Trophoblast cell (in vitro differentiated cells and primary cell): ENCODE measurements around the gene RAP1B.
A peak's percentile ranks its signal among the peaks of the same experiment; 100 is the strongest.

Source experiments
- DNase-seq, 2 donors: peaks; one replicate each; pipeline ENCODE4 v3.0.0-alpha.2; 2016
- H2AFZ ChIP-seq: 2 replicates; pipeline ENCODE4 v1.6.1; 2013; ENCODE audit warnings: low read length, moderate library complexity, mild to moderate bottlenecking; ENCODE audit not compliant: insufficient read depth, poor library complexity
- H2AK5ac ChIP-seq: 2 replicates; pipeline ENCODE4 v1.6.1; 2013; ENCODE audit warnings: mild to moderate bottlenecking, low read length
- H2BK120ac ChIP-seq: 2 replicates; pipeline ENCODE4 v1.6.1; 2013; ENCODE audit warnings: low read length, mild to moderate bottlenecking, moderate library complexity; ENCODE audit not compliant: insufficient read depth, poor library complexity
- H2BK12ac ChIP-seq: 2 replicates; pipeline ENCODE4 v1.6.1; 2013; ENCODE audit warnings: mild to moderate bottlenecking, low read length, moderate library complexity
- H2BK5ac ChIP-seq: 2 replicates; pipeline ENCODE4 v1.6.1; 2013; ENCODE audit warnings: low read length, low read depth, moderate library complexity, mild to moderate bottlenecking; ENCODE audit not compliant: poor library complexity
- H3K14ac ChIP-seq: 2 replicates; pipeline ENCODE4 v1.6.1; 2013; ENCODE audit warnings: mild to moderate bottlenecking, low read length
- H3K18ac ChIP-seq: 2 replicates; pipeline ENCODE4 v1.6.1; 2013; ENCODE audit warnings: mild to moderate bottlenecking, low read length
- H3K23ac ChIP-seq: 2 replicates; pipeline ENCODE4 v1.6.1; 2013; ENCODE audit warnings: low read length
- H3K27ac ChIP-seq: 2 replicates; pipeline ENCODE4 v1.5.1; 2013; ENCODE audit warnings: low read depth, mild to moderate bottlenecking, inconsistent platforms, low read length, moderate library complexity
- H3K27me3 ChIP-seq: 2 replicates; pipeline ENCODE4 v1.6.1; 2013; ENCODE audit warnings: inconsistent platforms, mild to moderate bottlenecking, low read length, moderate library complexity; ENCODE audit not compliant: insufficient read depth
- H3K36me3 ChIP-seq, 2 experiments: 1 replicate in 1 of 2; 2 replicates in 1 of 2; pipeline ENCODE4 v1.6.1; 2013; ENCODE audit warnings: low read length in 2 of 2, mild to moderate bottlenecking in 2 of 2, moderate library complexity in 1 of 2; ENCODE audit not compliant: insufficient read depth in 2 of 2, control insufficient read depth in 1 of 2
- H3K4ac ChIP-seq: 2 replicates; pipeline ENCODE4 v1.6.1; 2013; ENCODE audit warnings: low read depth, mild to moderate bottlenecking, low read length, moderate library complexity
- H3K4me1 ChIP-seq, 2 experiments: 1 replicate in 1 of 2; 2 replicates in 1 of 2; pipeline ENCODE4 v1.6.1; 2013; ENCODE audit warnings: low read length in 2 of 2, mild to moderate bottlenecking in 2 of 2, moderate library complexity in 1 of 2; ENCODE audit not compliant: insufficient read depth in 2 of 2, control insufficient read depth in 1 of 2
- H3K4me2 ChIP-seq: 2 replicates; pipeline ENCODE4 v1.6.1; 2013; ENCODE audit warnings: inconsistent platforms, mild to moderate bottlenecking, low read length, moderate library complexity
- H3K4me3 ChIP-seq: 2 replicates; pipeline ENCODE4 v1.5.1; 2013; ENCODE audit warnings: mild to moderate bottlenecking, low read depth, low read length, inconsistent platforms
- H3K79me1 ChIP-seq: one replicate; pipeline ENCODE4 v1.6.1; 2013; ENCODE audit warnings: low read length
- H3K79me2 ChIP-seq: 2 replicates; pipeline ENCODE4 v1.6.1; 2013; ENCODE audit warnings: low read length, mild to moderate bottlenecking; ENCODE audit not compliant: control insufficient read depth, insufficient read depth, poor library complexity
- H3K9ac ChIP-seq: 2 replicates; pipeline ENCODE4 v1.6.1; 2013; ENCODE audit warnings: mild to moderate bottlenecking, low read length
- H3K9me3 ChIP-seq: 2 replicates; pipeline ENCODE4 v1.6.1; 2013; ENCODE audit warnings: low read depth, mild to moderate bottlenecking, control low read depth, inconsistent platforms, low read length; ENCODE audit not compliant: insufficient read depth
- H4K12ac ChIP-seq: 2 replicates; pipeline ENCODE4 v1.6.1; 2013; ENCODE audit warnings: low read depth, mild to moderate bottlenecking, low read length, moderate library complexity
- H4K8ac ChIP-seq: 2 replicates; pipeline ENCODE4 v1.6.1; 2013; ENCODE audit warnings: low read depth, mild to moderate bottlenecking, low read length, moderate library complexity
- H4K91ac ChIP-seq: one replicate; pipeline ENCODE4 v1.6.1; 2013; ENCODE audit warnings: low read depth, mild to moderate bottlenecking, low read length, moderate library complexity
- WGBS: extraction: QIAGEN DNeasy Blood & Tissue Kit; methylation state at CpG from one replicate; pipeline ENCODE4 v1.1.7; 2013; ENCODE audit warnings: missing lambda C conversion rate; ENCODE audit not compliant: insufficient read length, insufficient coverage; ENCODE audit errors: extremely low coverage; 5-methylcytosine and 5-hydroxymethylcytosine counted together

The RAP1B gene

DNA sequence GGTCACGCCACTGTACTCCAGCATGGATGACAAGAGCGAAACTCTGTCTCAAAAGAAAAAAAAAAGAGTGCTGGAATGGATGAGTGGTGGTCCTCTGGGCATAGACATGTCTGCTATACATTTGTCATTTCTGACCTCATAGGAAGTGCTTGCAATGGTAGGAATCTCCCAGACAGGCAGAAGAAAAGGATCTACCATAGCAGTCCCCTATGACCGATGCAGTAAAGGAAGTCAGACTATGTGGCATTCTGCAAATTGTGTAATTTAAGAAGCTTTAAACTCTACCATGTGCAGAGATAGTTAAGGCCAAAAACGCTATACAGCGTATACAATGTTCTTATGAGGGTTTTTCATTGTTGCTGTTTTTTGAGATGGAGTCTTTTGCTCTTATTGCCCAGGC lies 24.7 kb upstream of the RAP1B start:
- no peak overlapping the region for H3K14ac ChIP-seq
- H2BK5ac ChIP-seq = no peak overlapping the region
- peak; percentile 2 to 49 for DNase-seq
- no peak overlapping the region for H4K91ac ChIP-seq
- peaks cover 0 to 5% of the 10 kb centered on the region in 2 experiments for H3K4me1 ChIP-seq
- peaks cover 9% of the 10 kb centered on the region for H3K9me3 ChIP-seq
- no peaks in the 10 kb centered on the region for H3K36me3 ChIP-seq
- no peak overlapping the region for H3K4me2 ChIP-seq
- H2BK120ac ChIP-seq = no peak overlapping the region
- no peak overlapping the region for H3K9ac ChIP-seq
- no peak overlapping the region for H3K18ac ChIP-seq
- no peak overlapping the region for H3K4me3 ChIP-seq
- H2AFZ ChIP-seq = no peak overlapping the region
- H2BK12ac ChIP-seq = no peak overlapping the region
- no peak overlapping the region for H3K23ac ChIP-seq
- H3K79me1 ChIP-seq = peaks cover 1% of the 10 kb centered on the region
- no peak overlapping the region for H4K12ac ChIP-seq
- no peak overlapping the region for H4K8ac ChIP-seq
- H3K27me3 ChIP-seq = no peaks in the 10 kb centered on the region
- H3K27ac ChIP-seq = no peak overlapping the region
- no peaks in the 10 kb centered on the region for H3K79me2 ChIP-seq
- no CpG with 5 or more reads among the region's 5 CpGs for WGBS
- no peak overlapping the region for H3K4ac ChIP-seq
- H2AK5ac ChIP-seq = no peak overlapping the region

DNA sequence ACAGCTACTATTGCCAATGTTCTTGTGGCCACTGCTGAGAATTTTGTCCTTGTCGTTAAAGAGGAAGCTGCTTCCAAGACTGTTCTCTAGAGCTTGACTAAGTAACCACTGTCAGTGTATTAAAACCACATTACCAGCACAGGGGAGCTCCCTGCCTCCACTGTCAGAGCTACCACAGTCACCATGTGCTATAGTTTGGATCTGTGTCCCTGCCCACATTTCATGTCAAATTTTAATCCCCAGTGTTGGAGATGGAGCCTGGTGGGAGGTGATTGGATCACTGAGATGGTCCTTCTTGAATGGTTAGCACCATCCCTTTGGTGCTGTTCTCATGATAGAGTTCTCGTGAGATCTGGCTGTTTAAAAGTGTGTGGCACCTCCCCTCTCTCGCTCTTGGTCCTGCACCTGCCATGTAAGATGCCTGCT lies 23.2 kb upstream of the RAP1B start:
- no peak overlapping the region for H2AFZ ChIP-seq
- WGBS = no CpG with 5 or more reads among the region's 3 CpGs
- H3K4me1 ChIP-seq = peaks cover 0 to 5% of the 10 kb centered on the region in 2 experiments
- no peak overlapping the region for H2BK12ac ChIP-seq
- H2AK5ac ChIP-seq = no peak overlapping the region
- no peak overlapping the region for H3K4me3 ChIP-seq
- no peak overlapping the region for H4K8ac ChIP-seq
- no peak overlapping the region for H3K4ac ChIP-seq
- no peaks in the 10 kb centered on the region for H3K27me3 ChIP-seq
- H3K9ac ChIP-seq = no peak overlapping the region
- no peak overlapping the region for H3K27ac ChIP-seq
- no peak overlapping the region for H4K12ac ChIP-seq
- H3K9me3 ChIP-seq = peaks cover 9% of the 10 kb centered on the region
- DNase-seq = no peak
- no peak overlapping the region for H3K23ac ChIP-seq
- no peak overlapping the region for H2BK120ac ChIP-seq
- H3K14ac ChIP-seq = no peak overlapping the region
- H4K91ac ChIP-seq = no peak overlapping the region
- no peak overlapping the region for H3K4me2 ChIP-seq
- no peaks in the 10 kb centered on the region for H3K36me3 ChIP-seq
- no peaks in the 10 kb centered on the region for H3K79me2 ChIP-seq
- H3K79me1 ChIP-seq = peaks cover 1% of the 10 kb centered on the region
- H2BK5ac ChIP-seq = no peak overlapping the region
- no peak overlapping the region for H3K18ac ChIP-seq

DNA sequence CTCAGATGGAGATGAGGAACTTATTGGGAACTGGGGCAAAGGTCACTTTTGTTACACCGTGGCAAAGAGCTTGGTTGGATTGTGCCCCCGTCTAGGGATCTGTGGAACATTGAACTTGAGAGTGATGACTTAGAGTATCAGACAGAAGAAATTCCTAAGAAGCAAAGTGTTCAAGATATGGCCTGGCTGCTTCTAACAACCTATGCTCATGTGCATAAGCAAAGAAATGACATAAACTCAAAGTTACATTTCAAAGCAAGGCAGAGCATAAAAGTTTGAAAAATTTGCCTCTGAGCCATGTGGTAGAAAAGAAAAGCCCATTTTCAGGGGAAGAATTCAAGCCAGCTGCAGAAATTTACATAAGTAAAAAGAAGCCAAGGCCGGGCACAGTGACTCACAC lies 21.5 kb upstream of the RAP1B start:
- no peak overlapping the region for H3K23ac ChIP-seq
- H2AFZ ChIP-seq = no peak overlapping the region
- peak in 1 of 2 donors; percentile 67 for DNase-seq
- peaks cover 0 to 5% of the 10 kb centered on the region in 2 experiments for H3K4me1 ChIP-seq
- H2BK5ac ChIP-seq = no peak overlapping the region
- H3K4ac ChIP-seq = no peak overlapping the region
- no peak overlapping the region for H3K9ac ChIP-seq
- no peak overlapping the region for H3K18ac ChIP-seq
- H3K4me3 ChIP-seq = no peak overlapping the region
- no peak overlapping the region for H3K27ac ChIP-seq
- no peaks in the 10 kb centered on the region for H3K27me3 ChIP-seq
- no peak overlapping the region for H3K4me2 ChIP-seq
- no peaks in the 10 kb centered on the region for H3K79me2 ChIP-seq
- H2BK120ac ChIP-seq = no peak overlapping the region
- H3K79me1 ChIP-seq = peaks cover 1% of the 10 kb centered on the region
- no CpG with 5 or more reads among the region's 3 CpGs for WGBS
- no peaks in the 10 kb centered on the region for H3K36me3 ChIP-seq
- H3K14ac ChIP-seq = no peak overlapping the region
- no peak overlapping the region for H4K91ac ChIP-seq
- no peak overlapping the region for H2BK12ac ChIP-seq
- H4K12ac ChIP-seq = no peak overlapping the region
- H2AK5ac ChIP-seq = no peak overlapping the region
- peaks cover 10% of the 10 kb centered on the region for H3K9me3 ChIP-seq
- H4K8ac ChIP-seq = no peak overlapping the region

DNA sequence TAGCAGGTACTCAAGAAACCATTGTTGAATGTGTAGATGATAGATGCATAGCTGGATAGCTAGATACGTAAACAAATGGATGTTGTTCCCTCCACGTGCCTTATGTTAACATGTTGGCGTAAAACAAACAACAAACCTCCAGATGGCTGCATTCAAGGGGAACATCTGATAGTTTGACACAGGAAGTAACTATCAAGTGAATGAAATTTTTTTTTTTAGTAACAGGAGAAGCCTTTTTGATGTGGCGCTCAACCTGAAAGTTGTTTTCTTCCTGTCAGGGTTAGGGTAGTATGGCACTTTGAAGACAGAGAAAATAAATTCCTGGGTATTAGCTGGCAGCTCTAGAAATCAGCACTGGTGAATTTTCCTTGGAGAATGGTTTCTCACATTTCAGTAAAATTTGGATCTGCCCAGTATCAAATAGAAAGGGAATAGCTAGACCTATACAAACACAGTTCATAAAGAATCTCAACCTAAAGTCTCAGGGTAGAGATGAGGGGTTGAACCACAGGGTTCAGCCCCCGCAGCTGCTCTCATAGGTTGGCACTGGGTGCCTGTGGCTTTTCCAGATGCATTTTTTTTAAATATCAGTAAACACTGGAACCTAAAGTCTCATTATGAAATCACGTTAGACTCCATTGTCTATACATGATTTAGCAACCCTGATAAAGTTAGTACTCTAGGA lies 18.8 kb upstream of the RAP1B start:
- H3K23ac ChIP-seq = no peak overlapping the region
- H2BK5ac ChIP-seq = no peak overlapping the region
- no peaks in the 10 kb centered on the region for H3K36me3 ChIP-seq
- WGBS = no CpG with 5 or more reads among the region's 6 CpGs
- no peak overlapping the region for H3K9ac ChIP-seq
- H4K8ac ChIP-seq = no peak overlapping the region
- H3K4me3 ChIP-seq = no peak overlapping the region
- no peak overlapping the region for H4K12ac ChIP-seq
- no peak overlapping the region for H2AFZ ChIP-seq
- H4K91ac ChIP-seq = no peak overlapping the region
- no peak overlapping the region for H2BK120ac ChIP-seq
- no peak overlapping the region for H3K4ac ChIP-seq
- H2AK5ac ChIP-seq = no peak overlapping the region
- H2BK12ac ChIP-seq = no peak overlapping the region
- no peak for DNase-seq
- H3K4me2 ChIP-seq = no peak overlapping the region
- H3K79me2 ChIP-seq = no peaks in the 10 kb centered on the region
- H3K9me3 ChIP-seq = peaks cover 10% of the 10 kb centered on the region
- H3K14ac ChIP-seq = no peak overlapping the region
- H3K27me3 ChIP-seq = no peaks in the 10 kb centered on the region
- H3K4me1 ChIP-seq = no peaks in the 10 kb centered on the region
- no peak overlapping the region for H3K27ac ChIP-seq
- H3K79me1 ChIP-seq = no peaks in the 10 kb centered on the region
- H3K18ac ChIP-seq = no peak overlapping the region
